ENCODE data around the gene PRKCH. TPM values are rescaled to one million over a fixed set of nuclear protein-coding genes. Genes with fewer than 3 reads are reported as not detected.

PRKCH gene
- total RNA-seq, 1 experiment from 2014 or later: 5.0 TPM

GRCh38 chr14:61489932-61490331, 168.6 kb downstream of the PRKCH start:
- DNase-seq (ENCODE audit: low spot score): peak; percentile 80

GRCh38 chr14:61491224-61491623, 169.8 kb downstream of the PRKCH start:
- DNase-seq (ENCODE audit: low spot score): peak; percentile 35

GRCh38 chr14:61491876-61492434, 170.6 kb downstream of the PRKCH start:
- DNase-seq (ENCODE audit: low spot score): no peak

GRCh38 chr14:61492474-61492873, 171.1 kb downstream of the PRKCH start:
- DNase-seq (ENCODE audit: low spot score): no peak

- DNase-seq (ENCODE audit: low spot score): peak; percentile 31
Observed at GRCh38 chr14:61493239-61493638, 171.9 kb downstream of the PRKCH start.

- DNase-seq (ENCODE audit: low spot score): no peak
Observed at GRCh38 chr14:61494018-61494417, 172.6 kb downstream of the PRKCH start.

- no peak for DNase-seq (ENCODE audit: low spot score)
Observed at GRCh38 chr14:61495809-61496208, 174.4 kb downstream of the PRKCH start.

GRCh38 chr14:61498303-61498702, 176.9 kb downstream of the PRKCH start:
- DNase-seq (ENCODE audit: low spot score): no peak

- DNase-seq (ENCODE audit: low spot score): peak; percentile 28
Observed at GRCh38 chr14:61498811-61499210, 177.4 kb downstream of the PRKCH start.

- DNase-seq (ENCODE audit: low spot score): no peak
Observed at GRCh38 chr14:61499991-61500390, 178.6 kb downstream of the PRKCH start.

- no peak for DNase-seq (ENCODE audit: low spot score)
Observed at GRCh38 chr14:61501714-61502458, 180.5 kb downstream of the PRKCH start.

- no peak for DNase-seq (ENCODE audit: low spot score)
Observed at GRCh38 chr14:61502459-61503093, 181.2 kb downstream of the PRKCH start.

- no peak for DNase-seq (ENCODE audit: low spot score)
Observed at GRCh38 chr14:61503167-61503801, 181.9 kb downstream of the PRKCH start.

- DNase-seq (ENCODE audit: low spot score): no peak
Observed at GRCh38 chr14:61504901-61505300, 183.5 kb downstream of the PRKCH start.

- DNase-seq (ENCODE audit: low spot score): no peak
Observed at GRCh38 chr14:61505815-61506809, 184.7 kb downstream of the PRKCH start.

- DNase-seq (ENCODE audit: low spot score): no peak
Observed at GRCh38 chr14:61508526-61508925, 187.1 kb downstream of the PRKCH start.

- no peak for DNase-seq (ENCODE audit: low spot score)
Observed at GRCh38 chr14:61510736-61511557, 189.6 kb downstream of the PRKCH start.

- no peak for DNase-seq (ENCODE audit: low spot score)
Observed at GRCh38 chr14:61511558-61511948, 190.2 kb downstream of the PRKCH start.

- no peak for DNase-seq (ENCODE audit: low spot score)
Observed at GRCh38 chr14:61512026-61512834, 190.9 kb downstream of the PRKCH start.

Measured in H4 (cell line).